Measurements from ENCODE around the gene LYVE1.

The LYVE1 gene

DNA sequence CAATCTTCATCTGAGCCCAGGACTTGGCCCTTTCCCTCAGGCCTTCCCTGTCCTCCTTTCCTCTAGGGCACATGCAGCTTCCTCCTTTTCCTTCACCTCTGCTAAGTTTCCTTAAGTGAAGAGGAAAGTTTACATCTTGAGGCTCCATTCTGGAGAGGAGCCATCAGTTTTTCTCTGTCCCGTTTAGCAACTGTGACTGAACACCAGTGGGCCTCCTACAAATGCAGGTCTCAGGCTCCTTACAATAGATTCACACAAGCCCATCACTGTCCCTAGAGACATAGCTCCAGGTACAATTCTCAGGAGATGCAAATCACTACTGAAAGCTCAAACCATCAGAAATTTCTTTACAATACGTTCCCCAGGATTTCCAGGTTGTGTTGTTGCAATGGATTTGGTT is 23.3 kb upstream of the LYVE1 start:
- no peak for DNase-seq

DNA sequence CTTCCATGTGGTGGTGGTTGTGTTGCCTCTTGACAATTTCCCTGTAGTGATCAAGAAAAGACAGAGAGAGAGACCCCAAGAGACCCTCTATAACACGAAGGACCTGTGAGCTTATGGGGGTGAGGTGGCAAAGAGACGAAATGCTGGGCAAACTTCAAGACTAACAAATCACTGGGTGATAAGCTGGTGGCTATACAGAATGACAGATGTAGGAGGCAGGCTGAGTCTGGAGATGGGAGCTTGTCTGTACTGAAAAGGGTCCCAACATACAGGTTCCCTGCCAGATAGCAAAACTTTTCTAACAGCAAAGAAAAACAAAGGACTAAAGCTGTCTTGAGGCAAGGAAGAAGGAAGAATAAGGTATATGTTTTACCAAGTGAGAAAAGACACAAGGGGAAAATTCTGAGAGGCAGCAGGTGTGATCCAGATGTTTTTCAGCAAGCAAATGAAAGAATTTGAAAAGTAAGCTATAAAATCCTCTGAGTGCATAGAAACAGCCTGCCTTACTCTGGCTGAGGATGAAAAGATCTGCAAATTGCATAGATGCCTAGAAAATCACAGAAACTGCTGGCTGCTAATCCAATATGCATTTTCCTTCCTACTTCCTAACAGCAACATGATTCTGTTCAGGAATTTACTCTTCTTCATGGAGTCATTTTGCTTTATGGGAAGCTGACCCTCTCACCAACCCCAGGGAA is 21.9 kb upstream of the LYVE1 start:
- no peak for DNase-seq

DNA sequence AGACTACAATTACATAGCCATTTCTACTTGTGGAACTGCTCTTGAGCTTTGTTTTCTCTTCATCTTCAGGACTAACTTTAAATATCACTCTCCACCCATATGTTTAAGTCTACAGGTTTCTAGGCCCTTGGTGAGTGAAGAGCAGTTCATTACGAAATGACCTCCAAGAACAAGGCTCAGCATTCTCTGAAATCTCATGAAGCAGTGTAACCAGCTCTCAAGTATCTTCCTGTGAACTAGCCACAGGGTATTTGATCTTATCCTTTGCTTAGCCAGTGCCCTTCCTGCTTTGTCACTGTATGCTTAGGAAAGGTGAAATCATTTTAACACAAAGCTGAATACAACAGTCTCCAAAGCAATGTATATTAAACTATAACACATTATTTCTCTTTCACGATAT is 20.4 kb upstream of the LYVE1 start:
- no peak for DNase-seq

DNA sequence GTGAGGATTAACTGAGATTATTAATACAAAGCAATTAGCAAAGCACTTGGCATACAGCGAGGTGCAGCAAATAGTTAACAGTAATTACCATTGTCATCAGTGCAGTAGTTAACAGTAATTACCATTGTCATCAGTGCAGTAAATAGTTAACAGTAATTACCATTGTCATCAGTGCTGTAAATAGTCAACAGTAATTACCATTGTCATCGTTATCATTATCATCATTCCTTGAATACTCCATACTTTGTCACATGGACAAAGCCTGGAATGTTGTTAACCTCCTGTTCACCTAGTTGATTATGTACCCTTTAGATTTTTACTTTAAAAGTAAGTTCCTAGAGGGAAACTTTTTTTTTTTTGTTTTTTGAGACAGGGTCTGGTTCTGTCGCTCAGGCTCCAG is 19.5 kb upstream of the LYVE1 start:
- no peak for DNase-seq

DNA sequence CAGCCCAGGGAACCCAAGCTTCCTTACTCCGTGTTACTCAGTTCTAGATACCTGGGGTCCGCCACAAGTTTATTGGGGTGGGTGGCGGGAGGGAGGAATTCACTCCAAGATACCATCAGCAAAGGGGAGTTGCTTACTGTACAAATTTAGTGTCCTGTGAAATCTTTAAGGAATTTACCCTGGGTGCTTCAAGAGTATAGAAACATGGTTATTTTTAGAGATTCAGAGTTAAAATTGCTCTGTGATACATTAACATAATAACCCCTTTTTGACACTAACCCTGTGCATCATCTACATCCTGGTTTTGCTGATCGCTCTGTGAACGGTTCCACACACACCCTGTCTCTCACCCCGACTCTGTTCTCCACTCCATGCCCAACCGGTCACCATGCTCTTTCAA is 18.9 kb upstream of the LYVE1 start:
- no peak for DNase-seq

DNA sequence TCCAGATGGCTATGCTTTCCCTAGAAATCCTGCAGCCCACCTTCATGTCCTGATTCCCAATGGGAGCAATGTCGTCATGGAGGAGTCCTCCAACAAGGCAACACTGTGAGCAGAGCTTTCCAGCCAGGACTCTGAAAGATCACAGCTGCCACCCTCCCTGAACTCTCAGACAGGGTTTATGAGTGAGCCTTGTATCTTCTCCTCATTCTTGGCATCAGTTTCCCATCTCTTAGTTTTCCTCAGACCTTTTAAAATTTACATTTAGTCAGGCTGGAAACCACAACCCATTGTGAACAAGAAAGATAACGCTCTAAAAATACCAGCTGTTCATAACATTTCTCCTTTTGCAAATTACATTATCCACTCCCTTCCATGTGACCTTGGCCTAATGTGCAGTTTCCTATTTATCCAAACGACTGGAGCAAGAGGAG is 15.6 kb upstream of the LYVE1 start:
- DNase-seq = no peak

DNA sequence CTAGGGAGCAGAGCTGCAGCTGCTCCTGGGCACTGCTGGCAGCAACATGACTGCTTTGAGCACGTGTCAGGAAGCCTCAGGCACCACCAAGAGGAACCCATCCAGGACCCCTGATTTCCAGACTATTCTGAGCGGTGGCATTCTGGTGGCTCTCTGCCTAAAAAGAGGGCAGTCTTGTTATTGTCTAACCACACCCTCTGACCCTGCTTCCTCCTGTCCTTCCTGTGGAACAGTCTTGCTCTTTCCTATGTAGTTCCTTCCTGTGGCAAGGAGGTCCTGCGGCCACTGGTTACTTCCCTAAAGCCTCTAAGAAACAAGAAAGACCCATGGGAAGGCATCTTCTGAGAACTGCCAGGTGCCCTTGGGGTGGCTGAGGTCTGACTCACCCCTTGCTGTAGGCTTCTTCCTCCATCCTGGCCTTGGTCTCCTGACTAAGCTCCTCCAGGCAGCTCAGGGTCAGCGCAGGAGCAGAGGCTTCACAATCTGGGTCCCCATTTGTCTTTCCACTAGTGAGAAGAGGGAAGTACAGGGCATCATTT is 13.1 kb upstream of the LYVE1 start:
- no peak for DNase-seq

DNA sequence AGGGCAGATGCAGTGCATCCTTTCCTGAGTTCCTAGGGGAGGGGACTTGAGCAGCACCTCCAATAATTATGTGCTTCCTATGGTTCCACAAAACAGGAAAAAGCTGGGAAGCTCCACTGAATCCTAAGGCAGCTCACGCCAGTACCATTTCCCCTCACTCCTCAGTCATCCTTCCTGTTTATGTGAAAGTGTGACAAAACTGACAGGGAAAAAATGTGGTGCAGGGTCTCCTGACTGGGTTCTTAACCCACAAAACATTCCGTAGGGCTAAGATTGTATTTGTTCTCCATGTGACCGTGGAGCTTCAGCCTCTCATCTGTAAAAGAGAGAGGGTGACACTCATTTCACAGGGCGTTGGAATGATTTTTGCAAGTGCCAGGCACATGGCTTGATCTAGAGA is 12.2 kb upstream of the LYVE1 start:
- DNase-seq = no peak

DNA sequence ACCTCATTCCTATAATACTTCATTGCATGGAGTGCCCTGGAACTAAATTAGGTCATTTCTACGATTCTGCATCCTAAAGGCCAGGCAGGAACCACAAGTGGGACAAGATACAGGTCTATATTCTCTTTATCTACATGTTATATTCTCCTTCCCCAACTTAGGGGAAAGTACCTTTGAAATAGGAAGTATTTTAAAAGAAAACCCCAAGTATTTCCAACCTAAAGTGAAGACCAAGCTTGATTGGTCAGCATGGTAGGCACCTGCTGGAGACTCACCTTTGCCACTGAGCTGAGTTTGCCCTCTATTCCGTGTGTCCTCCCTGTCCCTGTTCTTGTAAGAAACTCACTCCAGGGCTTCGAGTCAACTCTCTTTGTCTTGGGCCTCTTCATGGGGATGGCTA is 11.2 kb upstream of the LYVE1 start:
- DNase-seq = no peak

DNA sequence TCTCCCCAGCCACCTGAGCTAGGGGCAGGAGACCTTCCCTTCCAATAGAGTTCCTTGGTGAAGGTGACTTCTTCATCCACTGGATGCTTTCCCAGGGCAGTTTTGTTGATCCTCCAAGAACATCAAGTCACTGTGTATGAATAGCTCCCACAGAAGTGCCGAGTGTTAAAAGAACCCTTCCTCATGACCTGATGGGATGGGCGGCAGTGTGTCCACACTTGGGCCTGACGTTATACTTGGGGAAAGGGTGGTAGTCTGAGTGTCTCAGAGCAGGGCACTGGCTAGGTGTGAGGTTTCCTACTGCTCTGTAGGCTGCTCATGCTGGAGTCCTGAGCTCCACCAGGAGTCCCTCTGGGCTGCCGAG is 7.6 kb upstream of the LYVE1 start:
- no peak for DNase-seq

DNA sequence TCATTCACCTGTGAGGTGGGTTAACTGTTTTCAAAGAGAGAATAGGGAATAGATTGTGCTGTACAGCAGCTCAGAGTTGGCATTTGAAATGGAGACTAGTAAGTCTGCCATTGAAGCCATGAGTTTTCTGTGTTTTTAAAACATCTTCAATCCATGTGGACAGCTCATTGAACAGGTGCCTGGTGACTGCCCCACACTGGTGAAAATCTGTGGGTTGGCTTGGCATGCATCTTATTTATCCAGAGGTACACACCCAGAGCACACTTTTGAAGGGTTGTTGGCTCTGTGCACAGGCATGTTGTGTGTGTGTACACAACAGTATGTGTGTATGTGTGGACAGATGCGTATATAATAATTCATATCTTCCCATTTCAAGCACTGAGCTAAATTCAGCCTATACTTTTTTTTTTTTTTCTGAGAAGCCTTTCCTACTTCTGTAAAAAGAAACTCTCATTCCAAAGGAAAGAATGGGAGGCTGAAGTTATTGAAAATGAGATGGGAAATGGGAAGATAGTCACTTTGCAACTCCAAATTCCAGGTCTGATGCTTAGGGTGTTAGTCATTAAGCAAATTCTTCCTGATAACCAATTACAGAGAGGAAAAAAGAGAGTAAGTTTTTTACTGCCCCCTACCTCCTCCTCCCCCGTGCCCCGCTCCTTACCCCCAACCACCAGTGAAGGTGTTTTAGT is 7.0 kb upstream of the LYVE1 start:
- no peak for DNase-seq

DNA sequence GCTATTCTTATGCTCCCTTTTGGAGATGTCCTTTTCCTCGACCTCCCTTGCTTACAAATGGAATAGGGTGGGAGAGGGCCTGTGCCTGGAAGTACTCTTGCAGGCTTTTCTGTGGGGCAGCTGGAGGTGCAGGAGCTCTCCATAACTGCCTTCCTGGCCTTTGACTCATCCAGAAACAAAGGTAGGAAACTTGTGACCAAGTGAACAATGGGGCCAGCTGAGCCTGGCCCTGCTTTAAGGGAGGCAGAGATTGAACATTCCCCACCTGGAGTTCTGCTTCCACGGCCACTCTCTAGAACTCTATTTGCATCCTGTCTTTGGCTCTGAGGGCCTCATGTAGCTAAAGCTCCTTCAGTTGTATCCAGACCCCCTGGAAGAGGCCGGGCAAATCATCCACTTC is 5.1 kb upstream of the LYVE1 start:
- DNase-seq = no peak

DNA sequence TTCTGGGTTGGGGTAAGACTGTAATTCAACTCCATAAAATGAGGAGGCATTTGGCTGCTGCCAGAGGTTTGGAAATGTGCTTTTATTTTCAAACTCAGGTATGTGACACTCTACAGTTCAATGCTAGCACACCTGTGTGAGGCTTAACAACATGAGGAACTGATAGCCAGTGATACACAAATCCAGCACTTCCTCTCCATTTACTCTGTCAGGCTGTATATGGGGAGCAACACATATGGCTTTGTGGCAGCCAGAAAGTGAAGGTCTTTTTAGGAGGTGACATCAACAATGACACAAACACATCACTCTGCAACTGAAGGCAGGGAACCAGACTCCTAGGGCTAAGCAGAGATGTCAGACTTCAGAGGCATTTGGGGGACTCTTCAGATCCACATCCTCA is 4.6 kb upstream of the LYVE1 start:
- no peak for DNase-seq

DNA sequence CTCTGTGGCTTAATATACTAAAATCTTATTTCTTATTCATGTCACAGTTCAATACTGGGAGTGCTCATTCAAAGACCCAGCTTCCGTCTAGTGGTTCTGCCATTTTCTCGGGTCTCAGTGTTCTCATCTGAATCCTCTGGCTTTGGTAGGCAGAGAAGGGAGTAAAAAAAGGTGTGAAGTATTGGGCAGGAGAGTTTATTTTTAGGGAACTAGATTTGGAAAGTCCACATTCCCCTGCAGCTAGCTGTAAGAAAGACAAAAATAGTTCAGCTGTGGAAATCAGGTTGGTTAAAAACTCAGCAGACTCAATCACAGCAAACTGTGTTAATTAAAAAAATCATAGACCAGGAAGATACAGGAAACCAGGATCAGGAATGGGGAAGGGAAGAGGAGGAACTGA is 4.1 kb upstream of the LYVE1 start:
- DNase-seq = no peak

DNA sequence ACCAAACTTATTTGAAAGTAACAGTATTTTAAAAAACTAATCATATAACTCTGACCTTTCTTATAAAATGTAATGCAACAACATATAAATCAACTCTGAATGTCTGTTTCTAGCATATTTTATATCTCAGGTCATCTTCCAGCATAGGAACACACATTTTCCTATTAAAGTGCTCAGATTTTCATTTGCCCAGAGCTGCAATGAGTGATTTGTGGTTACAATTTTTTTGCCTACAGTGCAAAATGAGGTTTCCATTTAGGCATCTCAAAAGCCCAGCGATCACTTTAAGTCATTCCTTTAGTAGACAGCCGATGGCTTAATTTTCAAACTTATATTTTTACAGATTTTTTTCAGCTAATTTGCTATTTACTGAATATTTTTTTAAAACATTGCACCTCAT is 1.0 kb downstream of the LYVE1 start:
- no peak for DNase-seq

DNA sequence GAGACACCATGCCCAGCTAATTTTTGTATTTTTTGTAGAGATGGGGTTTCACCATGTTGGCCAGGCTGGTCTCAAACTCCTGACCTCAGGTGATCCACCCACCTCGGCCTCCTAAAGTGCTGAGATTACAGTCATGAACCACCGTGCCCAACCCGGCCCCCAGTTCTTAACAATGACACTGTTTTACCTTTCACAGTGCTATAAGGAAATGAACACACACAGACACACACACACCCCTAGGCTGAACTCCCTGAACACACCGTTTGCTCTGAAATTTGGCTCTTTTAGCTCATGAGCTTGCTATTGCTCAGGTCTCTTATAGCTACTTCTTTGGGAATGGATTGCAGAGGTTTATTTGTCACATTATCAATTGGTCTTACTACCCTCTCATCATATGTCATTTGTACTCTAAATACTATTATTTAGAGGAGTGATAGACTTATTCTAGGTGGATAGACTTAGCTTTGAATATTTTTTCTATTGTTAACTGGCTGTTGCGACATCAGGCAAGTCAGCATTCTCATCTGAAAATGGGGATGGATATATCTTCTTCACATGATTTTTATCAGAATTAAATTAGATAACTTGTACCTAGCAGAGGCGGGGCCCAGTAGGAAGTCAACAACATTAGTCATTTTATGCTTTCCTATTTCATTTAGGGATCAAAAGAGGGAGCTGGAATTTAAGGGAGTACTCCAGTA is 2.1 kb downstream of the LYVE1 start:
- DNase-seq = no peak

DNA sequence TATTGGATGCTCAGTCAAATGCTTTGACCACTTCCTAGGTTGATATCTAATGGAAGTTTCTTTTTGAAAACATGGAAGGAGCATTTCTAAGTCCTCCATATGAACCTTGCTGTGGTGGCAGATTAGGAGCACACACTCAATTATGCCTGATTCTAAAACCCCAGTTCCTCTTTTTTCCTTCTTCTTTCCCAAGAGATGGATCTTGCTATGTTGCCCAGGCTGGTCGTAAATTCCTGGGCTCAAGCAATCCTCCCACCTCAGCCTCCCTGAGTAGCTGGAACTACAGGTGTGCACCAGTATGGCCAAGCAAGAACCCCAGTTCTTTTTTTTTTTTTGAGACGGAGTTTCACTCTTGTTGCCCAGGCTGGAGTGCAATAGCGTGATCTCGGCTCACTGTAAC is 3.0 kb downstream of the LYVE1 start:
- DNase-seq = no peak

DNA sequence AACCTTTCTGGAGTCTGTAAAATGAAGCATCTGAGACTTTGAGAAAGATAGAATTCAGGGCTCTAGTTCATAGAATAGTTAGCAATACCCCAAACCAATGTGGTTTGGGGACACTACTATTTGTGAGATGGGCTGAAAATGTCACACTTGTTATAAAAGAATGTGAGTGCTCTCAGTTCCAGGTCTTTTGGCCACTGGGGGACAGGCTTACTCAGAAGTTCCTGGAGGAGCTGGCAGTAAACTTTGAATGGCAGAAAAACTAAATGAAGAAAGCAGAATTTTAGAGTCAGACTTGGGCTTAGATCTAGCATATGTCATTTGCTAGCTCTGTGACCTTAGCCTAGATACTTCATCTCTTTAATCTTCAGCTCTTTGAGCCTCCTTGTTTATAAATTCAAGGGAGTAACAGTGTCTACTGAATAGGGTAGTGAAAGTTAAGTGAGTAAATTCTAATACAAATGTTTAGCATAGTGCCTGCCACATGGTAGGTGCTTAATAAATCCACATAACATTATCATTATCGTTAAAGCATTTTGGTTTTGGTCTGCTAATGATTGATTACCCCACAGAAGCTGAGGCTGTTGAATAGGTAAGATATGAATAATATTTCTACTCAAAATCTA is 3.7 kb downstream of the LYVE1 start:
- no peak for DNase-seq

DNA sequence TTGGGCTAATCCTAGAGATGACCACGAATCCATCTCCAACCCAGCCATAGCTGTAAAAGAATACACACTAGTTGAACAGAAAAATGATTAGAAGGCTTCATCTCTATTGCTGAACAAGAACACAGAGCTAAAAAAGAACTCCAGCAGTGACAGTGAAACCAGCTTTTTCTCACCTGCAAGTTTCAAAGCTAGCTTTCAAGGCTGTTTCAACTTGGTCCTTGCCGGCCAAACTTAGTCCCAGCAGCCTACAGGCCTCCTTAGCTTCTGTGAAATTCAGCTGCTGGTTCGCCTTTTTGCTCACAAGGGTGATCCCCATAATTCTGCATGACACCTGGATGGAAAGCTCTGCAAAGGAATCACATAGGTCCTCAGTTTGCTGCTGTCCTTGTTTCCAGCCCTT is 4.4 kb downstream of the LYVE1 start:
- DNase-seq = no peak

DNA sequence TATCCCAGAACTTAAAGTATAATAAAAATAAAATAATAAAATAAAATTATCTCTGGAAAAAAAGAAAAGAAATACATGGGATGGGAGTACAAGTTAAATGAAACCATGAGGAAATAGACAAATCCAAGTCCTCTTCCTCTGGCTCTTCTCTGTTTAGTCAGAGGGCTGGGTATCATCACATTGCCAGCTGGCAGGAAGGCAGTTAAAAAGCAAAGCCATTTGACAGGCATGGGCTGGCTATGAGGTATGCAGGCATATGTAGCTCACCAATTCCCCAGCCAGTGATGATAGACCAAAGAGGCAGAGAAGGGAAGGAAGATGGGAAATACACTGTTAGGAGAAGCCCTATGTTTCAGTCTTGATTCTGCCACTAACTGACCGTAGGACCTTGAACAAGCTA is 6.5 kb downstream of the LYVE1 start:
- DNase-seq = no peak

DNA sequence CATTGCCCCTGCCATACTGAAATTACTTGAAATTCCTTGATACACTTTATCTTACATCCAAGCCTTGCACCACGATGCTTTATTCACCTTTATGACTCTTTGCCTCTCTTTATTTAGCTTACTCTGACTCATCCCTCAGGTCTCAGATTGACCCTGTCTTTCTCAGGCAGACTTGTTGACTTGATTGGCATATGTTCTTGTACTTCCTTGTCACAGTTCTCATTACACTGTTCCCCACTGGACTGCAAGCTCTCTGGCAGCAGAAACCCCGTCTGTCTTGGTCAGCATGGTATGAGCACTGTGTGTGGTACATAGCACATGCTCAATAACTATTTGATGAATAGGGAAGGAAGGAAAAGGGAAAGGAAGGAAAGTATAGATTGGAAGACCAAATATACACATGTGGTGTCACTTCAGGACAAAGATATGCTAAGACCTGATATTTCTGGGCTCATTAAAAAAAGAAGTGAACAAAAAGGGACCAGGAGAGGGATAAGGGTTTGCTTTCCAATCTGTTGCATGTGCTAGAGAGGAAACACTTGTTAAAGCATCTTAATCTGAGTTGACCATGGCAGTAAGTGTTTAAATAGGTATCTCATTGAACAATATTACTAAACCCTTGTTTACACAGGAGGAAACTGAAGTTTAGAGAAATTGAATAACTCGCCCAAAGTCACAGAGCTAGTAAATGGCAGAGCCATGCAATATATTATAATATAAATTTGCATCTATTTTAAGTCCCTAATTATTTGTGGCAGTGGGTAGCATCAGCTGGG is 7.2 kb downstream of the LYVE1 start:
- no peak for DNase-seq

DNA sequence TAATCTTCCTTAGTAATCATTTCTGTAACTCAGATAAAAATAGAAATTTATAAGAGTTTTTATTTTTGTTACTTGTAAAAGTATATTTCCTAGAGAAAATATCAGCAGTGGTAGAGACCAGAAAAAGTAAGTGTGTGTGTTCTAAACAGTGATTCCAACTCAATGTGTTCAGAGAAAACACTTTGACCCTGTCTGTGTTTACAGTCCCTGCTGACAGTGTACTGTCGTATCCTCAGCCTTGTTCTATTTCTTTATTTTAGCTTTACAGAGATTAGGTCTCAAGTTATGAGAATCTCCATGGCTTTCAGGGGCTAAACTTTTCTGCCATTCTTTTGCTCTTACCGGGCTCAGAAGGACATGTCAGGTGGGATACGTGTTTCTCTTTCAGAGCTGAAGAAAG is 10.2 kb downstream of the LYVE1 start:
- no peak for DNase-seq

DNA sequence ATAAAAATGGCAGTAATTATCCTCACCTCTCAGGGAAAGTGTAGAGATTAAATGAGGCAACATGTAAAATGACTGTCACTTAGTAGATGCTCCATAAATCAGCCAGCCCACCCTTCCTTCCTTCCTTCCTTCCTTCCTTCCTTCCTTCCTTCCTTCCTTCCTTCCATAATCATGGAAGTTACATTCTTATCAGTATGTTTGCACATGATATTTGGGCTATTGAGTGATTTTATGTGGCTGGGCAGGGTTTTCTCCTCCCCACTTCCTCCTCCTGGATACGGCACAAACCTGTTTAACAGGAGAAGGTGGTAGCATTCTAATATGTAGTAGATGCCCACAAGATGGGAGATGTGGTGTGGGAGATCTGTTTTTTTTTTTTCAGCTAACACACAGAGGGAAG is 11.9 kb downstream of the LYVE1 start:
- DNase-seq = no peak

Data from activated naive CD4-positive, alpha-beta T cell (primary cell).